Stimulated activated CD8-positive, alpha-beta memory T cell treated with anti-CD3 and anti-CD28 coated beads, Interleukin-7, amount 100 ng/mL, for 4 hours (primary cell): ENCODE data around the gene RAP1A.
"Not testable (repeated sequence)": the region's sequence is repeated elsewhere in the genome, so short reads cannot be mapped to it uniquely, and the experiment has no call there.

Experiments
- DNase-seq, 2 donors: peaks; one replicate each; pipeline ENCODE4 v3.0.0-alpha.2; 2020; ENCODE audit warnings: low read depth in 2 of 2

Gene RAP1A

DNA sequence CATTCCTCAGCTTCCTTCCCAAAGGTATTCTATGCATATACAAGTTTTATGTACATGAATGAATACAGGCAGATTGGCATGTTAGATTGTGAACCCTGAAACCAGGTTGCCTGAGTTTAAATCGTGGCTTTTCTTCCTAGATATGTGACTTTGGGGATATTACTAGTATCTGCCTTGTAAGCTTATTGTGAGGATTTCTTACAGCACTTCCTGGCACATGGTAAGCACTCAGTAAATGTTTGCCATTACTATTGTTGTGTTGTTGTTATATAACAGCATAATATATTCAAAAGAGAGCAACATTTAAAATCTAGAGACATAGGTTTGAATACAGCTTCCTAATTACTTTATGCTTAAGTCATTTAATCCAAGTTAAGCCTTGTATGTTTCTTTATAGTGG lies 45.1 kb downstream of the RAP1A start:
- no peak for DNase-seq

DNA sequence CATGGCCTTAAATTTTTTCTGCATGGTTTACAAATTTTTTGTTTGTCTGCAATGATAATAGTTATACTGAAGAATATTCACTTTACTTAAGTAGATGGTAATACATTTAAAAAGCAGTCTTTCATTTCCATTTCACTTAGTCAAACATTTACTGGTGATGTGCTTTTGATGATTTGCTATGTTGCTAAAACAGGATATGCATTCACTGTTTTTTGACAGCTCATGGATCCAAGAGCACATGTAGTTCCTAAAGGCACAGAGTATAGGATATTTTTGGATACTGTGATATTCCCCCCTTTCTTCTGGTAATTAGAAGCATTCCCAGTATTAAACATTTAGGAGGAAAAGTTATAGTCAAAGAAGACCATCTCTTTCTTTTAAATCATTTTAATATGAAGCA lies 45.9 kb downstream of the RAP1A start:
- DNase-seq: no peak

DNA sequence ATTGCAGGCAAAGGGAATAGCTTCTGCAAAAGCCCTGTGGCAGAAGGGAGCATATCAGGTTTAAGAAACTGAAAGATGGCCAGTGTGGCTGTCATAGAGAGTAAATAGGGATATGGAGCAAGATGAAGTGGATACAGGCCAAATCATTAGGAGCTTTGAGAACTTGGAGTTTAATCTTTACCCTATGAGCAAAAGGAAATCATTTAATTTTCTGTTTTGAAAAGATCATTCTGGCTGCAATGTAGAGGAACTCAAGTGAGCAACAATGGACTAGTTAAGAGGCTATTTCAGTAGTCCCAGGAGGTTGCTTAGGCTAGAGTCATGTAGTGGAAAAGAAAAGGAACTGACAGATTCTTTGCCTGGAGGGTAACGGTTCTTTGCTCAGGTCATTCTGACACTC lies 47.2 kb downstream of the RAP1A start:
- no peak for DNase-seq

DNA sequence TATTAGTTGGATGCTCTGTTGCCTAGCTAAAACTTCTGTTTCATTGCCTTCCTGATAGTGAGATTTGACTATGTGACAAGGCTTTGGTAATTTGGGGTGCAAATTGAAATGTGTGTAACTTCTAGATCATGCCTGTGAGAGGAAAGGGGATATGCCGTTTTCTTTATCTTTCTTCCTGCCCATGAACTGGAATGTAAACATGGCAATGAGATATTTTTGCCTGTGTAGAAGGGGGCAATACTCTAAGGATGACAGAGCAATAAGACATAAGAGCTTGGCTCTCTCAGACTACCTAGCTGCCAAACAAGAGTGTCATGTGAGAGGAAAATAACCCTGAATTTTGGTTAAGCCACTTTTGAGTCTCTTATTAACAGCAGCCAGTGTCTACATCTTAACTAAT lies 49.7 kb downstream of the RAP1A start:
- no peak for DNase-seq

DNA sequence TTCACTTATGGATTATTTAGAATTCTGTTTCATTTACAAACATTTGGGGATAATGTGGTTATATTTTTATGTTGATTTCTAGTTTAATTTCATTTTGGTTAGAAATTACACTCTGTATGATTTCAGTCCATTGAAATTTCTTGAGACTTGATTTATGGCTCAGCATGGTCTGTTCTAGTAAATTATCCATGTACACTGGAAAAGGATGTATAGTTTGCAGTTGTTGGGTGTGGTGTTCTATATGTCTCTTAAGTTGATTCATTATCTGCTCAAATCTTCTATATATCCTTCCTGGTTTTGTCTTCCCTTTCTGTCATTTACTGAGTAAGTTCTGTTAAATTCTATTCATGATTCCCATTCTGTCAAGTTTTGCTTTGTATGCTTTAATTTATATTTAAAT lies 52.3 kb downstream of the RAP1A start:
- no peak for DNase-seq

DNA sequence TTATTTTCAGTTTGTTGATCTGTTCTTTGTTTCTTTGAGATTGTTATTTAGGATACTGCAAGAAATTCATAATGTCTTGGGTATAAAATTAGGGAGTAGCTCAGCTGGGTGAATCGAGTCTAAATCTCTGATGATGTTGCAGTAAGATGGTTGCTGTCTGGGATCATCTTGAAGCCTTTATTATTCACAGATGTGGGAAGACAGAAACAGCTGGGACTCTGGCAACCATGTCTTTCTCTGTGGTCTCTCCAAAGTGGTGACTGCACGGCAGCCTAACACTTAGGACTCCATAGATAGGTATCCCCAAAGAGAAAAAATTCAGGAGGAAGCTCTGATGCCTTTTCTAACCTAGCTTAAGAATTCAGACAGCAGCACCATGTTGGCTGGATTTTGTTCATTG lies 52.7 kb downstream of the RAP1A start:
- no peak for DNase-seq

DNA sequence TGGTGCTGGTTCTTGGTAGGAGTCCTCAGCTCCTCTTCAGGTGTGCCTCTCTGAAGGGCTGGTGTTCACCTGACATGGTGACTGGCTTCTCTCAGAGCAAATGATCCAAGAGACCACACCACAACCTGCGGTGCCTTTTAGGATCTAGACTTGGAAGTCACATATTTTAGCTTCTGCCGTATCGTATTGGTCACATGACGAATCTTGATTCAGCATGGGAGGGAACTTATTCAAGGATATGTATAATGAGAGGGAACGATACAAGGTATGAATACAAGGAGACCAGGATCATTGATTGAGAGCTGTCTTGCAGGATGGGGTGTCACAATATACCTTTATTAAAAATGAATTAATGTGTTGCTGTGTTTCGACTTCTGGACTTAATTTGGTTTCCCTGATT lies 58.0 kb downstream of the RAP1A start:
- DNase-seq: no peak

DNA sequence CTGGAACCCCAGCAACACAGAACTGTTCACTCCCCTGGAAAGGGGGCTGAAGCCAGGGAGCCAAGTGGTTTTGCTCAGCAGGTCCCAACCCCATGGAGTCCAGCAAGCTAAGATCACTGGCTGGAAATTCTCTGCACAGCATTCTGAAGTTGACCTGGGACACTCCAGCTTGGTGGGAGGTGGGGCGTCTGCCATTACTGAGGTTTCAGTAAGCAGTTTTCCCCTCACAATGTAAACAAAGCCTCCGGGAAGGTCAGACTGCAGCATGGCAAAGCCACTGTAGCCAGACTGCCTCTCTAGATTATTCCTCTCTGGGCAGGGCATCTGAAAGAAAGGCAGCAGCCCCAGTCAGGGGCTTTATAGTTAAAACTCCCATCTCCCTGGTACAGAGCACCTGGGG lies 60.0 kb downstream of the RAP1A start:
- no peak for DNase-seq

DNA sequence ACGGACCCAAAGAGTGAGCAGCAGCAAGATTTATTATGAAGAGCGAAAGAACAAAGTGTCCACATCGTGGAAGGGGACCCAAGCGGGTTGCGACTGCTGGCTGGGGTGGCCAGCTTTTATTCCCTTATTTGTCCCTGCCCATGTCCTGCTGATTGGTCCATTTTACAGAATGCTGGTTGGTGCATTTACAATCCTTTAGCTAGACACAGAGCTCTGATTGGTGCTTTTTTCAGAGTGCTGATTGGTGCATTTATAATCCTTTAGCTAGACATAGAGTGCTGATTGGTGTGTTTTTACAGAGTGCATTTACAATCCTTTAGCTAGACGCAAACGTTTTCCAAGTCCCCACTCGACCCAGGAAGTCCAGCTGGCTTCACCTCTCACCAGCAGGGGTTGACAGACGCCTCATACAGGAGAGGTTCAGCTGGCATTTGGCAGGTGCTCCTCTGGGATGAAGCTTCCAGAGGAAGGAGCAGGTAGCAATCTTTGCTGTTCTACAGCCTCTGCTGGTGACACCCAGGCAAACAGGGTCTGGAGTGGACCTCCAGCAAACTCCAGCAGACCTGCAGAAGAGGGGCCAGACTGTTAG lies 60.7 kb downstream of the RAP1A start:
- DNase-seq: not testable (repeated sequence)

DNA sequence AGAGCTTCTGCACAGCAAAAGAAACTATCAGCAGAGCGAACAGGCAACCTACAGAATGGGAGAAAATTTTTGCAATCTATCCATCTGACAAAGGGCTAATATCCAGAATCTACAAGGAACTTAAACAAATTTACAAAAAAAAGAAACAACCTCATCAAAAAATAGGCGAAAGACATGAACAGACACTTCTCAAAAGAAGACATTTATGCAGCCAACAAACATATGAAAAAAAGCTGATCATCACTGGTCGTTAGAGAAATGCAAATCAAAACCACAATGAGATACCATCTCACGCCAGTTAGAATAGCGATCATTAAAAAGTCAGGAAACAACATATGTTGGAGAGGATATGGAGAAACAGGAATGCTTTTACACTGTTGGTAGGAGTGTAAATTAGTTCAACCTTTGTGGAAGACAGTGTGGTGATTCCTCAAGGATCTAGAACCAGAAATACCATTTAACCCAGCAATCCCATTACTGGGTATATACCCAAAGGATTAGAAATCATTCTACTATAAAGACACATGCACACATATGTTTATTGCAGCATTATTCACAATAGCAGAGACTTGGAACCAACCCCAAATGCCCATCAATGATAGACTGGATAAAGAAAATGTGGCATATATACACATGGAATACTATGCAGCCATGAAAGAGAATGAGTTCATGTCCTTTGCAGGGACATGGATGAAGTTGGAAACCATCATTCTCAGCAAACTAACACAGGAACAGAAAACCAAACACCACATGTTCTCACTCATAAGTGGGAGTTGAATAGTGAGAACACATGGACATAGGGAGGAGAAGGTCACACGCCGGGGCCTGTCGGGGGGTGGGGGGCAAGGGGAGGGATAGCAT lies 65.9 kb downstream of the RAP1A start:
- not testable (repeated sequence) for DNase-seq

DNA sequence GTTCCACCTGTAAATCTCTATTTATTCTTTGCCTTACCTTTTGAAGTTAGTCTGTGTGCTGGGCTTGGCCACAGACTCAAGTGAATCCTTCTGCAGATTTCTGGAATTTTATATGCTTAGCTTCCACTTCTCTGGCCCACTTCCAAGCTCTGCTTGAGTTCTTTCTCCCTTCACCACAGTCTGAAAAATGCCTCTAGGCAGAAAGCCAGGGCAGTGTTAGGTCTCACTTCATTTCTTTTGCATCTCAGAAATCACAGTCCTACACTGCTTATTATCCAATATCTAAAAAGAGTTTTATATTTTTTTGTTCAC lies 70.7 kb downstream of the RAP1A start:
- DNase-seq: no peak

DNA sequence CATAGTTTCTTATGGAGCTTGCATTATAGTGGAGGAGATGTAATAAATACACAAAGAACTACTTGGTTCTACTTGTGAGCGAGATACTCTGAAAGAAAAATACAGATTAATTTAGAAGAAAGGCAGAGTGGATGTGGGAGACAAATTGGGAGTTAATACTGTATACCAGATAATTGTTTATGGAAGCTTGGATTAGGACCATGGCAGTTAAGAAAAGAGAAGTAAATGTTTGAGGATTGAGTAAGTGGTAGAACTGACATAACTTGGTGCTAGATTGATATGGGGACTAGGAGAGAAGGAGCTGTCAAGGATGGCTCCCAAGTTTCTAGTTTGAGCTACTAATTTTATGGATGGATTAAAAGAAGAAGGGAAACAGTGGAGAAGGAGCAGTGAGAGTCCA lies 72.3 kb downstream of the RAP1A start:
- DNase-seq: no peak

DNA sequence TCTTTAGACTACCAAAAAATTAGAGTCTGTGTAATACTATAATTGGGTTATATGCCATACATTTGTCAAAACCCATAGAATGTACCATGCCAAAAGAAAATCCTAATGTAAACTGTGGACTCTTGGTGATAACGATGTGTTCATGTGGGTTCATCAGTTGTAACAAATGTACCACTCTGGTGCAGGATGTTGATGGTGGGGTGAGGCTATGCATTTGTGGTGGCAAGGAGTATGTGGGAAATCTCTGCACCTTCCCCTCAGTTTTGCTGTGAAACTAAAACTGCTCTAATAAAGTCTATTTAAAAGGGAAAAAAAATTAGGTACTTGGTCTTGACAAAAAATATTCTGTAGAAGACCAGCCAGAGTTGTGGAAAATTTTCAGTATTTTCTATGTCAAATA lies 76.2 kb downstream of the RAP1A start:
- DNase-seq: no peak

DNA sequence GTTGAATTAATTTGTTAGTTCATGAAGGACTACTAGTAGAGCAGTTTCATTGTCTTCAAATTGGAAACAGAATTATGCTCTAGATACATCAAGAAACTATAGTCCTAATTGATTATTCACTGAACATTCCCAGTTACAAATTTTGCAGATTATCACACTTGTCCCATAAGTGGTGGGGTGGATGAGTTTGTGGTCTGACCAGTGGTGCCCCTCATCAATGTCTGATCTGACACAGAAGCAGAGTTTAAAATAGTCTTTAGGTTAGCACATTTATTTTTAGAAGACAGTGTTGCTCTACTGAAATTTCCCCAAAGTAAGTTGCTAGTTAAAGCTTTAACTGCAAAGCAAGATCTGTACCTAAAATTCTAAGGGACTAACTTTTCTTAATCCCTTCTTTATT lies 76.7 kb downstream of the RAP1A start:
- DNase-seq: no peak

DNA sequence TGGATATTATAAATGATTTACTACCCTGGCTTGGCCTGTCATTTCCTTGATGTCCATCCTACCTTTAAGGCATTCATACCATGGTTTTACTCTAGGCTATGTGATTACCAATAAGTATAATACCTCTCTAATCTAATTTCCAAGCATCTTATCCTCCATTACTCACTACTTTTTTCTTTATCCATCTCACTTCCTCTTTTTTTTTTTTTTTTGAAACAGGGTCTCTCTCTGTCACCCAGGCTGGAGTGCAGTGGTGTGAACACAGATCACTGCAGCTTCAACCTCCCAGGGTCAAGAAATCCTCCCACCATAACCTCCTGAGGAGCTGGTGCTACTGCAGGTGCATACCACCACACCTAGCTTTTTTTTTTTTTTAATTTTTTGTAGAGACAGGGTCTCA lies 79.7 kb downstream of the RAP1A start:
- no peak for DNase-seq

DNA sequence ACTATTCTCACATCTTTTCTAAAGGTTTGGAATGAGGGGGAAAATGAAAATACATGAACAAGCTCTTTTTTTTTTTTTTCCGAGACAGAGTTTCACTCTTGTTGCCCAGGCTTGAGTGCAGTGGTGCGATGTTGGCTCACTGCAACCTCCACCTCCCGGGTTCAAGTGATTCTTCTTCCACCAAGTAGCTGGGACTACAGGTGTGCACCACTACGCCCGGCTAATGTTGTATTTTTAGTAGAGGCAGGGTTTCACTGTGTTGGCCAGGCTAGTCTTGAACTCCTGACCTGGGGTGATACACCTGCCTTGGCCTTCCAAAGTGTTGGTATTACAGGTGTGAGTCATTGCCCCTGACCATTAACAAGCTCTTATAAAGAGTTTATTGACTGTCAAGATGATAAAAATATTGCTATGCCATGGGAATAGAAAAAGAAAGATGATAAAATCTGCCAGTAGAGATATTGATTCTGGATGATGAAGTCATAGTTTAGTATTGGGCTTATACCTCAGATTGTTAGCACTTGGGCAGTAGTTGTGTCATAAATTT lies 83.0 kb downstream of the RAP1A start:
- DNase-seq: no peak

DNA sequence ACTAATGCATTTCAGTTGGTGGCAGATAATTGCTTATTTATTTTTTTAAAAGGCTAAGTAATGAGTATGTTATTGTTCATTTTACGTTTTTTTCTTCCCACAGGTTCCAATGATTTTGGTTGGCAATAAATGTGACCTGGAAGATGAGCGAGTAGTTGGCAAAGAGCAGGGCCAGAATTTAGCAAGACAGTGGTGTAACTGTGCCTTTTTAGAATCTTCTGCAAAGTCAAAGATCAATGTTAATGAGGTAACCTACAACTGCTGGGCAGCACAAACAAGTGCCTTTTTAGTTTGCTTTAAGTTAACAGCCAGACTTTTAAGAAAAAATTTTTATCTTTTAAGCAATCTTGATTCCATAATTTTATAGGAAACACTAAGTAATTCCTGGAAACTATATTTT lies 84.7 kb downstream of the RAP1A start:
- no peak for DNase-seq

DNA sequence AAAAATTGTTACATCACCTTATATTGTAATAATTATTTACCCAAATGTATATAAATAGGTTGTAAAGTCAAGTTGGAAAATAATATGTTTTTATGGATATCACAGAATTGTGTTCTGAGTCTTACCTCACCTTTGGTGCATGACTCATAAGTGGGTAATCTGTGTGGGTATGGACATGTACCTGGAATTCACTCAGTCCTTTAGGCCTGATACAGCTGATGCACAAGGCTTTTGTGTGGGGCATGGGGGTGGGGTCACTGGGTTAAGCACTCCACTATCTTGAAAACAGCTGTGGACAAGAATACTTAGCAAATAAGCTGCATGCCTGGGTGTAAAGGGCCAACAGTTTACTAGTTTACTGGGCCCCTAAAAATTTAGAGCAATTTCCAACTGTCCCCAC lies 85.2 kb downstream of the RAP1A start:
- no peak for DNase-seq

DNA sequence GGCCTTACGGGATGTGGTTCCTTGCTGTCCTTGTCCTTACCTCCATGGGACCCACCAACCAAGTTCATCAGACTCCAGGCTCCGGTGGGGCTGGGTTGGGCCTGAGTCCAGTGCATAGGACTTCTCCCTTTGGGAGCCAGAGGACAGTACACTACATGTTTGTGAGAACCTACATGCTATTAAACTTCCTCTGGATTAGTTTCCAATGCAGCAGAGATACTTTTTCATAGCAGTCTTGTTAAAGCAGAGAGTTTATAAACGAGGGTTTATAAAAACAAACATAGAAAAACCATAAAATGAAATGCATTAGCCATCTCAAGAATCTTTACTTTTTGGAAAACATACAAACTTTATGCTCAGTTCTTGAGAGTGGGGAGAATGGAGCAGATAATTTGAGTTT lies 86.3 kb downstream of the RAP1A start:
- DNase-seq: no peak

DNA sequence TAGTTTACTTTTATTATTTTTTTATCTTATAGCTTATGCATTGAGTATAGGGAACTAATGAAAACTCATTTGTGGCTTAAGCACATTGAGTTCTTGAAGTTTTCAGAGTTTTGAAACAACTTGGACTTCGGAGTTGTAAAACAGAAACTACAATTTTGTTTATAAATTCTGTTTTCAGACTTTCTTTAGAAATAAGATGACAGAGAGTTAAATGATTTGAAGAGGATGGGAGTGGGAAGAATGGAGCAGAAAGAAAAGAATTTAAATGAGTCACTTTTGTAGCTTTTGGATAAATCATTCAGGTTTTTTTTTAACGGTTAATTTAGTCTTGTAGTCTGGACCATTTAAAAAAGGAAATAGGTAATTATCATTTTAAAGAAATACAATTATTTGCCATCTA lies 87.3 kb downstream of the RAP1A start:
- DNase-seq: no peak

DNA sequence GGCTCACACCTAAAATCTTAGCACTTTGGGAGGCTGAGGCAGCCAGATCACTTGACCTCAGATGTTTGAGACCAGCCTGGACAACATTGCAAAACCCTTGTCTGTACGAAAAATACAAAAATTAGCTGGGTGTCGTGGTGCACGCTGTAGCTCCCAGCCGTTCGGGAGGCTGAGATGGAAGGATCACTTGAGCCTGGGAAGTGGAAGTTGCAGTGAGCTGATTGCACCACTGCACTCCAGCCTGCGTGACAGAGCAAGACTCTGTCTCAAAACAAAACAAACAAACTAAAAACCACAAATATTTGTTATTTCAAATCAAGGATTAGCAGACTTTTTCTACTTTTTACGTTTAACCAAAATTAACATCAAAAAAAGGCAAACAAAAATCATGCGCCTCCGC lies 88.3 kb downstream of the RAP1A start:
- DNase-seq: no peak

DNA sequence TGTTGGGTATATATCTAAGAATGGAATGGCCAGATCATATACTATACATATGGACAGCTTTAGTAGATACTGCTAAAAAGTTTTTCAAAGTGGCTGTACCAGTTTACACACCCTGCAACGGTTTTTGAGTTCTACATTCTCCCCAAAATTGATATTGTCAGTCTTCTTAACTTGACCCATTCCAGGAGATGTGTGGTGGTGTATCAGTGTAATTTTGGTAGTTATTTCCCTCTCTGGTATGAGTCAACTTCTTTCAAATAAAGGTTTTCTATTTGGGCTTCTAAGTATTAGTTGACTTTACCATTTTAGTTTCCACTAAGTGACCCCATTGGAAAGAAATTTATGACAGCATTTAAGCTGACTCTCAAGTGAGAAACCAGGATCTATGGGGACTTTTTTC lies 90.4 kb downstream of the RAP1A start:
- DNase-seq: no peak

DNA sequence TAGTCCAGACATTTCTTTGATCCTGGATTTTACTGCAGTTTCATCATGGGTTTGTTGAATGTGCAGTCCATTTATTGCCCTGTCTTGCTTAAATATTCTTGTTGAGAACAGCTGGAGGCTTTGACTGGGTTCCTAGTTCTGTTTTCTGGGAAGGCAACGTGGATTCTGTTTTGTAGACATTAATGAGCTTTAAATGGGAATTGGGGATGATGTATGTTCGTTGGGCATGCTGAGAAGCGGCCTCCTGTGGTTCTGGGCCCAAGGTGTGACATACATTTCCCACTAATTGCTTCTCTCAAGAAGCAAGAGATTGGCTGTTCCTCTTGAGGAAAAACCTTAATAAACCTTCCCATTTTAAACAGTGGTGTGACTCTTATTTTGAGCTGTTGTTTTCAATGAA lies 96.7 kb downstream of the RAP1A start:
- no peak for DNase-seq

DNA sequence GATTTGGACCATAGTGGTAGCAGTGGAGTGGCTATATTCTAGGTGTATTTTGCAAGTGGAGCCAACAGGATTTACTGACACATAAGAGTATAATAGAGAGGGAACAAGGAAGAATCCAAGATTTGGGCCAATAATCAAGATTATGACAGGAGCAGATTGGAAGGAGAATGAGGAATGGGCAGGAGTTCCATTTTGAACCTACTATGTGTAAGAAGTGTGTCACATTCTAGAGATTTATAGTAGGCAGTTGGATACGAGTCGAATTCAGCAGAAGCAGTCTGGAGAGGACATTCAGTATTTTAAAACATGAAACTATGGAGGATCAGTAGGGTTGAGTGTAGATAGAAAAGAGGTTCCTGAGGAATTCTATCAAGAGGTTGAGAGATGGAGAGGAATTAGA lies 97.9 kb downstream of the RAP1A start:
- DNase-seq: no peak
